Activated T-cell treated with anti-CD3 and anti-CD28 coated beads, Interleukin-2, amount 50 U/mL, for 72 hours (primary cell): ENCODE results near the gene TMEM255B. TPM values are rescaled to one million over a fixed set of nuclear protein-coding genes. Genes with fewer than 3 reads are reported as not detected.
A peak's percentile ranks its signal among the peaks of the same experiment; 100 is the strongest.
"Not testable (repeated sequence)": the region's sequence is repeated elsewhere in the genome, so short reads cannot be mapped to it uniquely, and the experiment has no call there.

Source experiments
- ATAC-seq, 2 donors: fragments of 150-1000 bp; cut with Tn5 transposase; replicated peaks in 1 of 2; 2 replicates each; pipeline ENCODE4 v1.10.0; 2021; ENCODE audit warnings: moderate library complexity in 2 of 2, mild to moderate bottlenecking in 1 of 2
- DNase-seq, 2 donors: peaks; one replicate each; pipeline ENCODE4 v3.0.0; 2021 to 2022; ENCODE audit warnings: mixed read lengths in 1 of 2
- H3K27ac Mint-ChIP-seq: one replicate; pipeline ENCODE4 v1.8.0; 2022; ENCODE audit warnings: mild to moderate bottlenecking, moderate library complexity, mixed read lengths
- H3K27me3 Mint-ChIP-seq: one replicate; pipeline ENCODE4 v1.8.0; 2022; ENCODE audit warnings: low read depth, mixed read lengths
- H3K36me3 Mint-ChIP-seq, 2 donors: one replicate each; pipeline ENCODE4 v1.8.0; 2022; ENCODE audit warnings: mixed read lengths in 2 of 2, mild to moderate bottlenecking in 1 of 2; ENCODE audit not compliant: insufficient read depth in 2 of 2
- H3K4me1 Mint-ChIP-seq: one replicate; pipeline ENCODE4 v1.8.0; 2022; ENCODE audit warnings: low read depth, mixed read lengths
- H3K4me3 Mint-ChIP-seq, 2 donors: one replicate each; pipeline ENCODE4 v1.8.0; 2022; ENCODE audit warnings: mild to moderate bottlenecking in 2 of 2, mixed read lengths in 2 of 2, moderate library complexity in 2 of 2
- H3K9me3 Mint-ChIP-seq, 2 donors: one replicate each; pipeline ENCODE4 v1.8.0; 2022; ENCODE audit warnings: mixed read lengths in 2 of 2
- total RNA-seq, 2 donors: library from RNA; stranded (reverse); gene quantifications; one replicate each; pipeline ENCODE4 v1.2.3, GENCODE V29; 2022

Gene TMEM255B
- total RNA-seq, result 1 to 10 TPM; 1.2 TPM

DNA sequence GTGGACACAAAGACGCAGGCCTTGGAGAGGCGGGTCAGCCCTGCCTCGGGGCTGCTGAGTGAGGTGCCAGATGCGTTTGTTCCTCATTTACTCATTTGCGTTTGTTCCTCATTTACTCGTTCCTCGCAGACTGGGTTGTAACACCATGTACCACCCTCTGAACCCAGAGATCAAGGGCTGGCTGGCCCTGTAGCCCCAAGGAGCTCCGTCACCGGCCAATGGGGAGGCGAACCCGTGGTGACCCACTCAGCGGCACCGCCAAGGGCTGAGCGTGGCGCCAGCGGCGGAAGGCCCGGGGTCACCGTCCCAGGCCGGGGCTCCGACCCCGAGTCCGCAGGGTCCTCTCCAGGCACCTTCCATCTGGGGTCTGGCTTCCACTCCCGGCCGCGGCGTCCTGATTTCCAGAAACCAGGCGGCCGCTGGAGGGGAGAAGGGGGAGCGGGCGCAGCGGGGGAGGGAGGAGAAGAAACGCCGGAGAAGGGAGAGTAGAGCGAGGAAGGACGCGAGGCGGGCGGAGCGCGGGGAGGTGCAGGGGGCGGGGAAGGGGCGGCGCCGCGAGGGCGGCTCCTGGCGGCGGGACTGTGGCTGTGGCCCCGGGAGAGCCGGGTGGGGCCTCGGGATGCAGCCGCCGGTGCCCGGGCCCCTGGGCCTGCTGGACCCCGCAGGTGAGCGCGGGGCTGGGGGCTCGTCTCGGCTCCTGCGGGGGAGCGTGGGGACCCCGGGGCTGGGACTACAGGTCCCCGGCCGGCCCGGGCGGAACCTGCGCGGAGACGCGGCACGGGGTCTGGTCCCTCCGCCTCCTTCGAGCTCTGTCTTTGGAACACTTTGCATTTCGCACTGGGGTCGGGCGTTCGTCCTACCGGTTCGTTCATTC lies at the start of gene TMEM255B:
TMEM255B (plus strand) TSS at position 576 of the 874 bp plus-strand sequence; CDS start at position 620, 44 bp downstream.
- DNase-seq (peak; percentile 75 to 77), ATAC-seq (peak; percentile 97)
- no peak within 1 kb of the TSS for H3K27ac Mint-ChIP-seq
- peaks cover 21% of the 10 kb centered on the region for H3K4me1 Mint-ChIP-seq
- H3K9me3 Mint-ChIP-seq, result peaks cover 0 to 2% of the 10 kb centered on the region in 2 donors
- H3K4me3 Mint-ChIP-seq, result peak within 1 kb of the TSS; percentile 82 to 85
- H3K27me3 Mint-ChIP-seq, result peaks cover 64% of the 10 kb centered on the region
- peaks cover 0 to 4% of the 10 kb centered on the region in 2 donors for H3K36me3 Mint-ChIP-seq

GRCh38 chr13:113722921-113723320 lies 36.1 kb upstream of the TMEM255B start:
- Mint-ChIP-seq H3K9me3 (no peaks in the 10 kb centered on the region), H3K4me1 (peaks cover 6% of the 10 kb centered on the region), H3K4me3 (no peak overlapping the region), H3K27me3 (no peaks in the 10 kb centered on the region), H3K36me3 (no peaks in the 10 kb centered on the region), H3K27ac (no peak overlapping the region)
- ATAC-seq (no peak), DNase-seq (no peak)

GRCh38 chr13:113723410-113724015 lies 35.5 kb upstream of the TMEM255B start:
- H3K27me3 Mint-ChIP-seq, result peaks cover 2% of the 10 kb centered on the region
- no peaks in the 10 kb centered on the region for H3K9me3 Mint-ChIP-seq
- H3K4me3 Mint-ChIP-seq, result no peak overlapping the region

DNA sequence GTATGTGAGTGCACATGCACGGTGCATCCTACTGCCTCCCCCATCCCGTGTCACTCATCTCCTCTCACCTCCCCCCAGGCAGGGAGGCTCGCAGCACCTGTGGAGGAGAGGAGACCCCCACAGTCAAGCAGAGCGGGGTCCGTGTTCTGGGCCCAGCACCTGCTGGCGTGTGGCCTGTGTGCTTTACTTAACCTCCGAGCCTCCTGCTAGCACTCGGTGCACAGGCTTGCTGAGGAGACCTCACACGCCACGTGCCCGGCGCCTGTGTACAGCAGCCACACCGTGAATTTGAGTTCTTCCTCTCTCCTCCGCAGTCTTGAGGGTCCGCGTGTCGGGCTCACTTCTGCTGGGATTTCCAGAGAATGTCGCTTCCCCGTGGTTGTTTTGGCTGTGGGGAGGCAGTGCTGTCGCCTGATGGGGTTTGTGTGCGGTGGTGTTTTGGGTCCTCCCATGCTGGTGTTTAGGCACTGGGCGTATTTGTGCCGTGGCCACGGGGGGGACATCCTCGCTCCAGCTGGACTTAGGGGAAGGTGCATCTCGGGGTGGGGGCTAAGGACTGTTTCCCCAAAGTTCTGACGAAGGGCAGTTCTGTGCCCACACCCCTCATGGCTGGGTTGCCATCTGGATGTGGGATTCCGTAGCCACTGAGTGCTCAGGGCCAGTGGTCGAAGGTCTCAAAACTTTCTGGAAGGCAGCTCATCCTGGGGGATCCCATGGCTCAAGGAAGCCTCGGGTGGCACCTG lies 34.8 kb upstream of the TMEM255B start:
- ATAC-seq, result no peak
- H3K4me1 Mint-ChIP-seq, result peaks cover 6% of the 10 kb centered on the region
- H3K27ac Mint-ChIP-seq, result peak overlapping the region; percentile 54
- H3K4me3 Mint-ChIP-seq, result peak overlapping the region; percentile 82
- no peaks in the 10 kb centered on the region for H3K36me3 Mint-ChIP-seq
- no peaks in the 10 kb centered on the region for H3K9me3 Mint-ChIP-seq
- no peak for DNase-seq
- H3K27me3 Mint-ChIP-seq, result peaks cover 5% of the 10 kb centered on the region

More at GRCh38 chr13:113723410-113724015, 35.5 kb upstream of the TMEM255B start:
- Mint-ChIP-seq H3K4me1 (peaks cover 6% of the 10 kb centered on the region), H3K36me3 (no peaks in the 10 kb centered on the region), H3K27ac (no peak overlapping the region)
- ATAC-seq (no peak), DNase-seq (no peak)

DNA sequence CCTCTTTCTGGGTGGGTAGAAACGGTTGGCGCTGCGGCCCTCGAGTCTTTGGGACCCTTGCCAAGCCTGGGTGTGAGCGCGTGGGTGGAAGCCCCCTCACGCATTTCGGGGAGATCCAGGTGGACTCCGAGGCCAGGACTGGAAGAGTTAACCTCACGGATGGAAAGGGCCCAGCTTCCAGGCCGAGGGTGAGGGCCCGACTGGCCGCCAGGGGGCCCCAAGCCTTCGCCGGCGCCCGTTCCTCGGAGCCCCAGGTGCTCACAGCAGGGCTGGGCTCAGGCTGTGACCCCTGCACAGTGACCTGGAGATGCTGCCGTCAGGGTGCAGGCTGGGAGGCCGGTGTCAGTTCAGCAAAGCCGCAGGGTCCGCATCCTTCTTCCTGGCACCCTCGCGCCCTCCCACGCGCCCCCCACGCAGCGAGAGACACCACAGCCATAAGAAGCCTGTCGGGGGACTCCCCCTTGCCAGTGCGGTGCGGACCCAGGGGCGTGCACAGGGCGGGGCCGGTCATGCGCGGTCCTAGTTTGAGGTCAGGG lies 34.2 kb upstream of the TMEM255B start:
- Mint-ChIP-seq H3K36me3 (no peaks in the 10 kb centered on the region), H3K9me3 (no peaks in the 10 kb centered on the region), H3K27me3 (peaks cover 5% of the 10 kb centered on the region), H3K27ac (peak overlapping the region; percentile 96), H3K4me3 (peak overlapping the region; percentile 82), H3K4me1 (peaks cover 6% of the 10 kb centered on the region)
- ATAC-seq (peak; percentile 93 to 96), DNase-seq (peak; percentile 91)

- not testable (repeated sequence) for H3K4me1 Mint-ChIP-seq, H3K36me3 Mint-ChIP-seq, H3K9me3 Mint-ChIP-seq, H3K27me3 Mint-ChIP-seq, ATAC-seq
- peak overlapping the region in 1 of 2 donors; percentile 82 for H3K4me3 Mint-ChIP-seq
- H3K27ac Mint-ChIP-seq, result peak overlapping the region; percentile 96
- peak; percentile 66 to 80 for DNase-seq
Observed at GRCh38 chr13:113725329-113726105, 33.5 kb upstream of the TMEM255B start.

DNA sequence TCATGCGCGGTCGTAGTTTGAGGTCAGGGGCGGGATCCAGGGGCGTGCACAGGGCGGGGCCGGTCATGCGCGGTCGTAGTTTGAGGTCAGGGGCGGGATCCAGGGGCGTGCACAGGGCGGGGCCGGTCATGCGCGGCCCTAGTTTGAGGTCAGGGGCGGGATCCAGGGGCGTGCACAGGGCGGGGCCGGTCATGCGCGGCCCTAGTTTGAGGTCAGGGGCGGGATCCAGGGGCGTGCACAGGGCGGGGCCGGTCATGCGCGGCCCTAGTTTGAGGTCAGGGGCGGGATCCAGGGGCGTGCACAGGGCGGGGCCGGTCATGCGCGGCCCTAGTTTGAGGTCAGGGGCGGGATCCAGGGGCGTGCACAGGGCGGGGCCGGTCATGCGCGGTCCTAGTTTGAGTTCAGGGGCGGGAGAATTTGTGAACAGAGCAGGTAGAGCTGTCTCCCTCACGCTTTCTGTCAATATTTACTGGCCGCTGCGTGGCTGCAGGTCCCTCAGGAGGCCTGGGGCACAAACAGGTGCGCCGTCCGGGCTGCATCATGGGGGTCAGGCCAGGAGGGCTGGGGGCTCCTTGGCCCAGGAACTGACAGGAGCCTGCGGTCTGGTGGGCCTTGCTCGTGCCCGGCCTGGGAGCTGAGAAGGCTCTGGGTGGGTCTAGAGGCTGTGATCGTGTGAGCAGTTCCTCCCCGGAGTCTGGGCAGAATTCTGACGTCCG lies 32.8 kb upstream of the TMEM255B start:
- Mint-ChIP-seq H3K27me3 (peaks cover 13% of the 10 kb centered on the region), H3K4me3 (peak overlapping the region; percentile 74), H3K27ac (peak overlapping the region; percentile 93)
- DNase-seq, result peak; percentile 31 to 37
- H3K36me3 Mint-ChIP-seq, H3K9me3 Mint-ChIP-seq, H3K4me1 Mint-ChIP-seq: not testable (repeated sequence)
- peak; percentile 20 to 40 for ATAC-seq

GRCh38 chr13:113726961-113727411 lies 32.0 kb upstream of the TMEM255B start:
- H3K4me3 Mint-ChIP-seq, result peak overlapping the region; percentile 20 to 74
- peaks cover 13% of the 10 kb centered on the region for H3K27me3 Mint-ChIP-seq
- ATAC-seq, result no peak
- H3K36me3 Mint-ChIP-seq, result no peaks in the 10 kb centered on the region
- peaks cover 6% of the 10 kb centered on the region for H3K4me1 Mint-ChIP-seq
- no peak for DNase-seq
- no peaks in the 10 kb centered on the region for H3K9me3 Mint-ChIP-seq
- no peak overlapping the region for H3K27ac Mint-ChIP-seq

DNA sequence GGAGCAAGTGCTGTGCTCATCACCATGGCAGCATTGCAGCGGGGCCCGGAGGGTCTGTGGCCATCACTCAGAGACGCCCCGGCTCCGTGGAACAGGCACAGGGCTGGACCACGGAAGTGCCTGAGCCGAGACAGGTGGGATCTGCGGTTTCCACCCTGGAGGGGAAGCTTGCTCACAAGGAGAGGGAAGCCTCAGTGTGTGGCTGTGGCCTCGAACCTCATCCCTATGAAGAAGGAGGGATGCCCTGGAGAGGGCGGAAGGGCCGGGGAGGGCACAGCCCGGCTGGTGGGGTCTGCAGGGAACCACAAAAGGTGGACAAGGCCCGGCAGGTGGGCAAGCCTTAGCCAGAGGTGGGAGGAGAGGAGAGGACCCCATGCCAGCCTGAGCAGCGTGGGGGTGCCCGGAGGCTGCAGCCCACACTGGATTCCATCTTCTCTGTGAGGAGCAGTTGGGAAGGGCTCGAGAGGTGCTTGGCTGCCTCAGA lies 30.4 kb upstream of the TMEM255B start:
- Mint-ChIP-seq H3K27ac (no peak overlapping the region), H3K27me3 (peaks cover 13% of the 10 kb centered on the region), H3K36me3 (no peaks in the 10 kb centered on the region), H3K4me3 (no peak overlapping the region), H3K9me3 (peaks cover 0 to 5% of the 10 kb centered on the region in 2 donors), H3K4me1 (peaks cover 6% of the 10 kb centered on the region)
- no peak for DNase-seq
- no peak for ATAC-seq

- H3K9me3 Mint-ChIP-seq, result peaks cover 0 to 5% of the 10 kb centered on the region in 2 donors
- peaks cover 13% of the 10 kb centered on the region for H3K27me3 Mint-ChIP-seq
- no peak overlapping the region for H3K4me3 Mint-ChIP-seq
- no peak for DNase-seq
- peaks cover 4% of the 10 kb centered on the region for H3K4me1 Mint-ChIP-seq
- no peak for ATAC-seq
- no peak overlapping the region for H3K27ac Mint-ChIP-seq
- no peaks in the 10 kb centered on the region for H3K36me3 Mint-ChIP-seq
Observed at GRCh38 chr13:113729187-113730019, 29.6 kb upstream of the TMEM255B start.

DNA sequence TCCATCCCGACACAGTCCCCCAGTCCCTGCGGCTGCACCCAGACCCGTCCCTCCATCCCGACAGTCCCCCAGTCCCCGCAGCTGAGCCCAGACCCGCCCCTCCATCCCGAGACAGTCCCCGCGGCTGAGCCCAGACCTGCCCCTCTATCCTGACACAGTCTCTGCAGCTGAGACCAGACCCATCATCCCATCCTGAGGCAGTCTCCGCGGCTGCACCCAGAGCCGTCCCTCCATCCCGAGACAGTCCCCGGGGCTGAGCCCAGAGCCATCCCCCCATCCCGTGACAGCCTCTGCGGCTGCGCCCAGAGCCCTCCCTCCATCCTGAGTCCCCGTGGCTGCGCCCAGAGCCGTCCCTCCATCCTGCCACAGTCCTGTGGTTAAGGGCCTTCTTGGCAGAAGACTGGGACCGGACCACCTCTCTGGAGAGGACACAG lies 28.8 kb upstream of the TMEM255B start:
- Mint-ChIP-seq H3K27me3 (peaks cover 13% of the 10 kb centered on the region), H3K4me1 (no peaks in the 10 kb centered on the region), H3K36me3 (no peaks in the 10 kb centered on the region), H3K27ac (no peak overlapping the region), H3K4me3 (no peak overlapping the region), H3K9me3 (peaks cover 0 to 5% of the 10 kb centered on the region in 2 donors)
- no peak for ATAC-seq
- no peak for DNase-seq
